HepG2 (cell line): ENCODE measurements around the gene ALPK3. TPM values are rescaled to one million over a fixed set of nuclear protein-coding genes. Genes with fewer than 3 reads are reported as not detected.
A peak's percentile ranks its signal among the peaks of the same experiment; 100 is the strongest.

Source experiments
- ATAC-seq: fragments of 200-7000 bp; cut with Tn5 transposase; 3 replicates; pipeline ENCODE4 v1.9.1; 2020; ENCODE audit warnings: mild to moderate bottlenecking, moderate library complexity
- BruUV-seq: library from RNA; stranded (reverse); fragments of 400-500 nt; replicated peaks from 2 replicates; lab custom pipeline; 2021; lab: Mats Ljungman, UMichigan
- CTCF ChIA-PET: fragments of 300-600 bp; formaldehyde crosslinking; extraction: SDS; loops from one replicate; lab custom pipeline; 2021; ENCODE audit warnings: low total read pairs, inconsistent platforms, low intra/inter-chr PET ratio; lab: Yijun Ruan, JAX
- POLR2A ChIA-PET: fragments of 350-600 bp; sonication (Branson Sonifier 250); formaldehyde crosslinking; loops from one replicate; lab custom pipeline; 2020; ENCODE audit warnings: antibody characterized with exemption, inconsistent platforms; lab: Yijun Ruan, JAX
- DNase-seq: peaks from one replicate; pipeline ENCODE4 v3.0.0-alpha.2; 2015; ENCODE audit warnings: low spot score
- FAIRE-seq: peaks from 3 replicates; lab custom pipeline; 2011; peaks lifted over from hg19 to GRCh38; lab: Jason Lieb, UNC
- H2AFZ ChIP-seq: one replicate; pipeline ENCODE4 v1.6.1; 2011; ENCODE audit warnings: low read length, inconsistent platforms
- H3K27ac ChIP-seq: fragments of 300-600 bp; 3 replicates; pipeline ENCODE4 v1.8.0; 2011; ENCODE audit warnings: mixed run types, mild to moderate bottlenecking, mixed read lengths, low read length, inconsistent platforms; ENCODE audit not compliant: insufficient read depth; ENCODE audit errors: extremely low read length
- H3K27me3 ChIP-seq, 2 experiments: fragments of 200-600 bp in 1 of 2; 2 replicates in 1 of 2; 3 replicates in 1 of 2; pipeline versions ENCODE4 v1.6.0 to v1.8.0; 2011; ENCODE audit warnings: low read length in 2 of 2, mild to moderate bottlenecking in 2 of 2, moderate library complexity in 2 of 2, inconsistent platforms in 1 of 2; ENCODE audit not compliant: insufficient read depth in 2 of 2, control insufficient read depth in 1 of 2
- H3K36me3 ChIP-seq, 2 experiments: fragments of 200-600 bp in 1 of 2; replicated peaks in 1 of 2; 2 replicates in 1 of 2; 3 replicates in 1 of 2; pipeline versions ENCODE4 v1.5.1 to v1.8.0; 2011; ENCODE audit warnings: low read length in 2 of 2, inconsistent platforms in 1 of 2; ENCODE audit not compliant: insufficient read depth in 2 of 2, control insufficient read depth in 1 of 2
- H3K4me1 ChIP-seq: 2 replicates; pipeline ENCODE4 v1.5.1; 2012; ENCODE audit warnings: low read length, inconsistent platforms; ENCODE audit not compliant: insufficient read depth
- H3K4me2 ChIP-seq: 2 replicates; pipeline ENCODE4 v1.6.0; 2011; ENCODE audit warnings: low read depth, low read length, inconsistent platforms
- H3K4me3 ChIP-seq, 3 experiments: fragments of 200-600 bp in 1 of 3; sonication (generic), shearing (Covaris generic) in 1 of 3; replicated peaks in 1 of 3; 2 replicates each; pipeline ENCODE4 v1.5.1; 2011 to 2016; ENCODE audit warnings: low read length in 3 of 3, inconsistent platforms in 2 of 3, low read depth in 2 of 3, mild to moderate bottlenecking in 2 of 3, control low read depth in 1 of 3, mixed read lengths in 1 of 3; ENCODE audit not compliant: insufficient read depth in 1 of 3
- H3K79me2 ChIP-seq: one replicate; pipeline ENCODE4 v1.6.1; 2011; ENCODE audit warnings: low read length, inconsistent platforms; ENCODE audit not compliant: insufficient read depth
- H3K9ac ChIP-seq: 2 replicates; pipeline ENCODE4 v1.6.0; 2011; ENCODE audit warnings: mild to moderate bottlenecking, low read depth, low read length, inconsistent platforms; ENCODE audit not compliant: insufficient read depth
- H3K9me3 ChIP-seq: 2 replicates; pipeline ENCODE4 v1.5.1; 2012; ENCODE audit warnings: mild to moderate bottlenecking, low read length
- H4K20me1 ChIP-seq: 2 replicates; pipeline ENCODE4 v1.6.0; 2011; ENCODE audit warnings: inconsistent platforms, mild to moderate bottlenecking, low read length, moderate library complexity; ENCODE audit not compliant: insufficient read depth
- E2F2 ChIP-seq: sonication (generic); formaldehyde crosslinking; IDR thresholded peaks from 2 replicates; pipeline ENCODE4 v1.4.0; 2020; ENCODE audit warnings: missing genetic modification reagents, borderline replicate concordance
- FOXP4 ChIP-seq: sonication (generic); formaldehyde crosslinking; IDR thresholded peaks from 2 replicates; pipeline ENCODE4 v1.4.0; 2020; ENCODE audit warnings: missing genetic modification reagents
- KDM5A ChIP-seq: fragments of 200-600 bp; sonication (generic); IDR thresholded peaks from 2 replicates; pipeline ENCODE4 v1.7.0; 2018; ENCODE audit warnings: antibody characterized with exemption, mild to moderate bottlenecking, low read length, borderline replicate concordance
- MAFG ChIP-seq: sonication (generic); formaldehyde crosslinking; IDR thresholded peaks from 2 replicates; pipeline ENCODE4 v1.5.1; 2020; ENCODE audit warnings: mild to moderate bottlenecking, missing genetic modification reagents
- NR1H2 ChIP-seq: sonication (generic); formaldehyde crosslinking; IDR thresholded peaks from 2 replicates; pipeline ENCODE4 v1.8.1; 2022; ENCODE audit warnings: low read depth, missing genetic modification reagents, borderline replicate concordance
- PHF20 ChIP-seq: sonication (generic); formaldehyde crosslinking; IDR thresholded peaks from 2 replicates; pipeline ENCODE4 v1.5.0; 2020; ENCODE audit warnings: mild to moderate bottlenecking, missing genetic modification reagents
- SMC3 ChIP-seq: IDR thresholded peaks from 2 replicates; pipeline ENCODE4 v1.6.1; 2011; ENCODE audit warnings: low read length, improper control_type of control experiment
- STAG1 ChIP-seq: sonication (generic); formaldehyde crosslinking; IDR thresholded peaks from 2 replicates; pipeline ENCODE4 v1.4.0; 2020; ENCODE audit warnings: missing genetic modification reagents
- TARDBP ChIP-seq: sonication (generic); formaldehyde crosslinking; IDR thresholded peaks from 2 replicates; pipeline ENCODE4 v1.8.0; 2022; ENCODE audit warnings: mild to moderate bottlenecking, missing genetic modification reagents
- TEAD3 ChIP-seq: optimal IDR thresholded peaks from 2 replicates; pipeline ENCODE3; 2016; ENCODE audit warnings: borderline replicate concordance
- YEATS4 ChIP-seq: sonication (generic); formaldehyde crosslinking; IDR thresholded peaks from 2 replicates; pipeline ENCODE4 v1.4.0; 2020; ENCODE audit warnings: missing genetic modification reagents, borderline replicate concordance
- ZFX ChIP-seq: sonication (generic); formaldehyde crosslinking; IDR thresholded peaks from 2 replicates; pipeline ENCODE4 v1.4.0; 2020; ENCODE audit warnings: mild to moderate bottlenecking, low read depth, missing genetic modification reagents, moderate library complexity
- ZNF292 ChIP-seq: sonication (generic); formaldehyde crosslinking; IDR thresholded peaks from 2 replicates; pipeline ENCODE4 v1.8.1; 2022; ENCODE audit warnings: mild to moderate bottlenecking, low read depth, missing genetic modification reagents, borderline replicate concordance
- ZNF572 ChIP-seq: sonication (generic); formaldehyde crosslinking; IDR thresholded peaks from 2 replicates; pipeline ENCODE4 v1.5.1; 2020; ENCODE audit warnings: mild to moderate bottlenecking, missing genetic modification reagents
- WGBS: methylation state at CpG from one replicate; pipeline ENCODE4 v1.1.6; 2017; ENCODE audit warnings: low lambda C conversion rate; 5-methylcytosine and 5-hydroxymethylcytosine counted together
- in situ Hi-C: cut with HindIII; loops from 2 replicates; pipeline ENCODE4 v1.10.0; 2017; ENCODE audit warnings: low pct_unique_long_range_greater_than_20kb; ENCODE audit not compliant: extremely low pct_ligation_motif_present
- intact Hi-C: fragments of 100-400 bp; cut with micrococcal nuclease; formaldehyde crosslinking; loops from one replicate; pipeline ENCODE4 v1.10.0; 2022; ENCODE audit not compliant: unreplicated experiment
- polyA plus RNA-seq, 8 experiments: library from polyadenylated mRNA; depleted of rRNA in 3 of 8; stranded (reverse) in 7 of 8; unstranded in 1 of 8; fragments of >200 nt; fragmentation: Illumina TruSeq in 4 of 8; extraction: Trizol in 4 of 8; gene quantifications; 2 replicates each; pipeline versions ENCODE4 v1.2.1 to v1.2.3, GENCODE V29; 2011 to 2016; ENCODE audit warnings: low read depth in 4 of 8, missing spikeins in 1 of 8, mixed read lengths in 1 of 8; ENCODE audit not compliant: insufficient read depth in 1 of 8
- total RNA-seq, 5 experiments: library from RNA; depleted of rRNA; stranded (reverse); fragments of >200 nt; fragmentation: Illumina TruSeq; extraction: Trizol; gene quantifications; 2 replicates each; pipeline ENCODE4 v1.2.3, GENCODE V29; 2016; ENCODE audit warnings: low read depth in 1 of 5

The ALPK3 gene
- total and polyA plus RNA-seq, 2 of the 13 experiments (the other 11 are each of a cell fraction or from before 2014, with no cell fraction given) = 0.04 to 0.42 TPM

GRCh38 chr15:84819791-84820190 lies 2.6 kb downstream of the ALPK3 start:
- Histone ChIP-seq H3K9ac (no peak overlapping the region), H3K4me3 (peak overlapping the region in 1 of 3 experiments; percentile 45; a peak in 2 of 6 replicates), H3K27ac (no peak overlapping the region), H4K20me1 (no peaks in the 10 kb centered on the region), H3K79me2 (no peaks in the 10 kb centered on the region), H2AFZ (no peak overlapping the region), H3K4me2 (peak overlapping the region; percentile 78), H3K27me3 (no peaks in the 10 kb centered on the region), H3K4me1 (peaks cover 66% of the 10 kb centered on the region), H3K9me3 (no peaks in the 10 kb centered on the region), H3K36me3 (no peaks in the 10 kb centered on the region)
- ATAC-seq = no peak
- POLR2A ChIA-PET = interaction anchor here (1.0 to 1.9 kb wide), 3 partner anchors 93 to 219 kb away, joined by 3 to 6 read pairs (median 6); no protein-coding TSS in a partner anchor
- FAIRE-seq = no peak
- intact Hi-C loops (loop anchor here (2.0 to 10.0 kb wide), 5 partner anchors 55 to 231 kb away; partner anchors contain the start of genes NMB and WDR73), in situ Hi-C loops (loop anchor here (10.0 kb wide), 1 partner anchor 235 kb away; no protein-coding TSS in a partner anchor)
- 50% methylated on average over 2 of the region's 2 CpGs for WGBS
- CTCF ChIA-PET = no interaction called here
- BruUV-seq = no TSS peak
- TF ChIP-seq NR1H2 (no peak), FOXP4 (no peak), MAFG (CRISPR knock-in tag) (no peak), PHF20 (CRISPR knock-in tag) (no peak)
- DNase-seq = no peak

- H3K27me3 ChIP-seq = no peaks in the 10 kb centered on the region
- ChIA-PET CTCF (no interaction called here), POLR2A (interaction anchor here (0.9 to 1.3 kb wide), 2 partner anchors 13 to 171 kb away, joined by 3 to 4 read pairs; no protein-coding TSS in a partner anchor)
- BruUV-seq = no TSS peak
- ATAC-seq (peak; percentile 26), FAIRE-seq (peak; percentile 8), DNase-seq (peak; percentile 34)
- H3K9ac ChIP-seq = 0 out of 2 replicates have a peak overlapping the region, but pooled peaks have one; percentile 2
- intact Hi-C loops (loop anchor here (5.0 to 10.0 kb wide), 2 partner anchors 53 to 226 kb away; no protein-coding TSS in a partner anchor), in situ Hi-C loops (loop anchor here (10.0 kb wide), 1 partner anchor 237 kb away; no protein-coding TSS in a partner anchor)
- peak overlapping the region; percentile 58 for H2AFZ ChIP-seq
- H4K20me1 ChIP-seq = no peaks in the 10 kb centered on the region
- H3K9me3 ChIP-seq = no peaks in the 10 kb centered on the region
- H3K27ac ChIP-seq = no peak overlapping the region
- H3K36me3 ChIP-seq = no peaks in the 10 kb centered on the region
- H3K4me1 ChIP-seq = peaks cover 74% of the 10 kb centered on the region
- peak overlapping the region in 2 of 3 experiments; percentile 17 to 44; a peak in 3 of 6 replicates for H3K4me3 ChIP-seq
- no peaks in the 10 kb centered on the region for H3K79me2 ChIP-seq
- WGBS = 3% methylated on average over 8 of the region's 8 CpGs
- H3K4me2 ChIP-seq = peak overlapping the region; percentile 79
- TF ChIP-seq SMC3 (0 out of 2 replicates have a peak, but pooled peaks have one; percentile 36), YEATS4 (CRISPR knock-in tag) (0 out of 2 replicates have a peak, but pooled peaks have one; percentile 18), ZNF572 (CRISPR knock-in tag) (peak; percentile 34; the same call in 1 of the 2 replicates), KDM5A (no peak), TARDBP (CRISPR knock-in tag) (0 out of 2 replicates have a peak, but pooled peaks have one; percentile 34), STAG1 (peak; percentile 77), TEAD3 (CRISPR knock-in tag) (peak; percentile 64), E2F2 (CRISPR knock-in tag) (no peak), ZFX (CRISPR knock-in tag) (peak; percentile 37; the same call in 1 of the 2 replicates), ZNF292 (peak; percentile 65)
These were observed 4.4 kb downstream of the ALPK3 start for GRCh38 chr15:84821501-84822021.
